BLaER1 (cell line): Measurements from ENCODE around the gene ENOX2.
A peak's percentile ranks its signal among the peaks of the same experiment; 100 is the strongest.

Experiments
- H3K27ac ChIP-seq: shearing (Covaris generic); formaldehyde crosslinking; 2 replicates; pipeline ENCODE4 v1.8.1; 2022
- H3K27me3 ChIP-seq: shearing (Covaris generic); formaldehyde crosslinking; 2 replicates; pipeline ENCODE4 v1.8.1; 2022
- H3K36me3 ChIP-seq: shearing (Covaris generic); formaldehyde crosslinking; 2 replicates; pipeline ENCODE4 v1.8.1; 2022
- H3K4me1 ChIP-seq: shearing (Covaris generic); formaldehyde crosslinking; 2 replicates; pipeline ENCODE4 v1.8.1; 2022
- H3K4me2 ChIP-seq: shearing (Covaris generic); formaldehyde crosslinking; 2 replicates; pipeline ENCODE4 v1.8.1; 2022
- H3K4me3 ChIP-seq: shearing (Covaris generic); formaldehyde crosslinking; 2 replicates; pipeline ENCODE4 v1.8.1; 2022
- H3K9ac ChIP-seq: shearing (Covaris generic); formaldehyde crosslinking; 2 replicates; pipeline ENCODE4 v1.8.1; 2022
- H3K9me3 ChIP-seq: shearing (Covaris generic); formaldehyde crosslinking; 2 replicates; pipeline ENCODE4 v1.8.1; 2022
- H4K20me1 ChIP-seq: shearing (Covaris generic); formaldehyde crosslinking; 2 replicates; pipeline ENCODE4 v1.8.1; 2022
- Cebpa-rat ChIP-seq: shearing (Covaris generic); IDR thresholded peaks from 2 replicates; pipeline ENCODE4 v1.8.1; 2022

ENOX2 gene

DNA sequence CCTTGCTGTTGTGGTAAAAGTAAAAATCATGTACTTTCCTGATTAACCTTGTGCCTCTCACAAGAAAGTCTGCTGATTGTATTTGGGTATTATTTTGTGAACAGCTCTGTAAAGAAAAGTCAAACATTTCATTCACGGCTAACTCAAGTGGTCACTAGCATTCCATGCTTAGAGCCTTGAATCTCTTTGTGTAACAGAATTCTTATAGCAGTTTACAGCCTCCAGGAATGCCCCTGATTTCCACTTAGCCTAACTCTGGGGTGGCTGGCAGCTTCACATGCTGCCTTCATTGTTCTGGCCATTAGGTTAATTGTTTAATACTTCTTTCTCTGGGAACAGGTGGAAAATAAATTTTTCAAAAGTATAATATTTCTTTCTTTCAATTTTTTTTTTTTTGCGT lies 274.5 kb downstream of the ENOX2 start:
- no peaks in the 10 kb centered on the region for H4K20me1 ChIP-seq
- H3K36me3 ChIP-seq = no peaks in the 10 kb centered on the region
- H3K9ac ChIP-seq = no peak overlapping the region
- H3K4me3 ChIP-seq = no peak overlapping the region
- H3K9me3 ChIP-seq = no peaks in the 10 kb centered on the region
- no peak overlapping the region for H3K4me2 ChIP-seq
- no peak overlapping the region for H3K27ac ChIP-seq
- no peak for TF ChIP-seq Cebpa-rat
- H3K27me3 ChIP-seq = peaks cover 88% of the 10 kb centered on the region
- H3K4me1 ChIP-seq = peaks cover 42% of the 10 kb centered on the region

DNA sequence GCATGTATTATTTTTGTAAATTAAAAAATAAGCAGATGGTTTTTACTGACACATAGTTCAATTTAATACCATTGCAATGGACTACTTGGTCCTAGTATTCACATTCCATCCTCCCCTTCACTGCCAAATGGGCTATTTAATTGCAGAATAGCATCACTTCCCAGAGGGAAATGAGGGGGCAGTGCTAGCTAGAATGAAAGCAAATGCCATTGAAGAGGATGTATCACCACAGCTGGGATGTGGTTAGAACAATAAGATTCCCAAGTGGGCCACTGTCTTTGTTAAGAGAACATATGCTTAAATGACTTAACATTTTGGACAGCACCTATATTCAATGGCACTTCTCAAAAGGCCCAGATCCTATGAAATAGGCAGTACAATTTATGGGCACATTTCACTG lies 276.5 kb downstream of the ENOX2 start:
- peak overlapping the region; percentile 55 for H3K4me2 ChIP-seq
- H3K36me3 ChIP-seq = no peaks in the 10 kb centered on the region
- H3K9me3 ChIP-seq = no peaks in the 10 kb centered on the region
- no peak overlapping the region for H3K4me3 ChIP-seq
- no peak overlapping the region for H3K9ac ChIP-seq
- no peaks in the 10 kb centered on the region for H4K20me1 ChIP-seq
- no peak overlapping the region for H3K27ac ChIP-seq
- peaks cover 86% of the 10 kb centered on the region for H3K27me3 ChIP-seq
- peaks cover 52% of the 10 kb centered on the region for H3K4me1 ChIP-seq
- no peak for TF ChIP-seq Cebpa-rat

DNA sequence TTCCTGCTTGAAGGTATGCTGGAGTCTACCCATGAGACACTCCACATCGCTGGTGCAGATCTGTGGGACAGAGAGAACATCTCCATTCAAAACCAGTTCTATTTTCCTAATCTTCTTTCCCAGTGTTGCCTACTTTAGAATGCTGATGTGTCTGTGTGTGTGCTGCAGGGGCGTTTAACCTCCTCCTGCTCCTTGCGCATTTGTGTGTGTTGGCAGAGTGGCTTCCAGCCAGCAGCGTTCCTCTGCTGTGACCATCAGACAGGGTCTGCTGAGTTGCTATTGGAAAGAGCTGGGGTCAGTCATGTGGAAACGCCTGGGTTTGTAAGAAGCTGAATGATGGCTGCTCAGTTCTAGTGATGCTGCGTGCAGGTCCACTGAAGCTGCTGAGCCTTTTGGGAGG lies 277.6 kb downstream of the ENOX2 start:
- Histone ChIP-seq H3K9ac (no peak overlapping the region), H4K20me1 (no peaks in the 10 kb centered on the region), H3K36me3 (no peaks in the 10 kb centered on the region), H3K4me1 (peaks cover 46% of the 10 kb centered on the region), H3K4me2 (peak overlapping the region; percentile 55), H3K27me3 (peaks cover 81% of the 10 kb centered on the region), H3K4me3 (no peak overlapping the region), H3K27ac (no peak overlapping the region; the same call in 1 of the 2 replicates), H3K9me3 (no peaks in the 10 kb centered on the region)
- no peak for TF ChIP-seq Cebpa-rat

DNA sequence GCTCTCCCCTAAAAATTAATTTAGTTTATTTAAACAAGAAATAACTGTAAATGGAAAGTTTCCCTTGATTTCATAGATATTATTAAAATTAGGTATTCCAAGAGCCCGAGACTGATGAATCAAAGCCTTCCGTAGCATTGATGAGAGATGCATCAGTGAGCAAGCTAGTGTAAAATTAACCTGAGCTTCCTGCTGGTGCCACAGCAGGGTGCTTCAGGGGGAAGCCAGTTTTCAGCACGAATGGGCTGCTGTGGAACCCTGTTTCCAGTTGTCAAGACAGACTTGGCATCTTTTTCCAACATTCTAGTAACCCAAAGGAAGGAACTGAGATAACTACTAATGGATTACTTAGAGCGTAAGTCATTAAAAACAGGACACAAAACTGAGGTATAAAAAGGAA lies 279.5 kb downstream of the ENOX2 start:
- Histone ChIP-seq H3K9me3 (no peaks in the 10 kb centered on the region), H3K4me2 (peak overlapping the region; percentile 55), H3K27ac (no peak overlapping the region), H3K9ac (no peak overlapping the region), H4K20me1 (no peaks in the 10 kb centered on the region), H3K36me3 (no peaks in the 10 kb centered on the region), H3K27me3 (peaks cover 77% of the 10 kb centered on the region), H3K4me3 (no peak overlapping the region), H3K4me1 (peaks cover 46% of the 10 kb centered on the region)
- TF ChIP-seq Cebpa-rat = no peak

DNA sequence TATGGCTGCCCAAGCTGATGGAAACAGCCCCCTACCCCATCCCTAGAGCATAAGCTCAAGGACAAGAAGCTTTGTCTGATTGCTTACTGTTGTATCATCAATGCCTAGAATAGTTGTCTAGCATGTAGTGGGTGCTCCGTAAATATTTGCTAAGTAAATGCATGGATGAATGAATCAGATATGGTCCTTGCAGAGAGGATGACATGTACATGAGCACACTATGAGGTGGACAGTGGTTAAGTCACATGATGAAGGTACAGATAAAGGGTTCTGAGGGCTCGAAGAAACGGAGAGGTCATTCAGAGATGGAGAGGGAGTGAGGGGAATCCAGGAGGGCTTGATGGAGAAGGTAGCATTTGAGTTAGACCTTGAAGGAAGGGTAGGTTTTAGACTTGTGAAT lies 287.1 kb downstream of the ENOX2 start:
- H3K36me3 ChIP-seq = no peaks in the 10 kb centered on the region
- H3K27ac ChIP-seq = no peak overlapping the region
- no peak overlapping the region for H3K4me2 ChIP-seq
- peaks cover 82% of the 10 kb centered on the region for H3K27me3 ChIP-seq
- peaks cover 6% of the 10 kb centered on the region; the same call in 1 of the 2 replicates for H3K9me3 ChIP-seq
- H4K20me1 ChIP-seq = no peaks in the 10 kb centered on the region
- no peak for TF ChIP-seq Cebpa-rat
- H3K4me3 ChIP-seq = no peak overlapping the region
- no peaks in the 10 kb centered on the region for H3K4me1 ChIP-seq
- no peak overlapping the region for H3K9ac ChIP-seq

DNA sequence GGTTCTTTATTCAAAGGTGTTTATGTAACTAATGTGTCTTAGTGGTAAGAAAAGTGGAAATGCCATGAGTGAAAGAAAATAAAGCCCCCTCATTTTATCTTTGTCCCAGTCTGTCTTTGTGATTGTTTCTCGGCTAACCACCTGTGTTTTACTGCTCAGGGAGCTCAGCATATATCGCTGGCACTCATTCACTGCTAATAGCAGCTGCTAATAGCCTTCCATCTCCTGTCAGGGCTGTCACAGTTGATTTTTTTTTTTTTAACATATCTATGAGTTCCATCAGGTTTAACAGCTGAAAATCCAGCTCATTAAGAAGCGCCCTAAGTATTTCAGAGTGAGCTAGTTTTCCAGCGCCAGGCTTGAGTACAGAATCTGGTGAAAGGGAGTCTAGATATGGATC lies 295.6 kb downstream of the ENOX2 start:
- TF ChIP-seq Cebpa-rat = no peak
- Histone ChIP-seq H3K9ac (no peak overlapping the region), H3K9me3 (peaks cover 6% of the 10 kb centered on the region; the same call in 1 of the 2 replicates), H3K27me3 (peaks cover 61% of the 10 kb centered on the region), H4K20me1 (no peaks in the 10 kb centered on the region; the same call in 1 of the 2 replicates), H3K4me1 (no peaks in the 10 kb centered on the region), H3K27ac (no peak overlapping the region), H3K4me3 (no peak overlapping the region), H3K4me2 (no peak overlapping the region), H3K36me3 (no peaks in the 10 kb centered on the region)

DNA sequence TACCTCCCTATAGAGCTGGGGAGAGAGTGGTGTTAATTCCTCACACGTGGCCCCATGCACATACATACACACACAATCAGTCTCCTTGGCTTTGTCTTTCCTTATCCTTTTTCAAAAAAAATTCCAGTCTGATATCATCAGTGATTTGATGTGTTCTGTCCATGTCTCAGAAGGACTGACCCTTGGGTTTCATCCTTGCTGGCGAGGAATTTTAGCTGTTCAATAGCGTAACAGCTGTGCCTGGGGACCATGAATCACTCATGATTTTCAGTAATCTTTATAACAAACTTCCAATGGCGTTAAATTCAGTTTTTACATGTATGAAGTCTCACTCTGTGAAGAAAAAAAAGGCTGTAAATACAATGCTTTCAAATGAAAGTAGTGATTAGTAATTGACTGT lies 296.6 kb downstream of the ENOX2 start:
- H3K9me3 ChIP-seq = no peaks in the 10 kb centered on the region
- H3K9ac ChIP-seq = no peak overlapping the region
- no peaks in the 10 kb centered on the region; the same call in 1 of the 2 replicates for H4K20me1 ChIP-seq
- no peak overlapping the region for H3K4me3 ChIP-seq
- no peak overlapping the region for H3K27ac ChIP-seq
- no peak for TF ChIP-seq Cebpa-rat
- no peaks in the 10 kb centered on the region for H3K4me1 ChIP-seq
- H3K4me2 ChIP-seq = no peak overlapping the region
- H3K36me3 ChIP-seq = no peaks in the 10 kb centered on the region
- H3K27me3 ChIP-seq = peaks cover 63% of the 10 kb centered on the region

DNA sequence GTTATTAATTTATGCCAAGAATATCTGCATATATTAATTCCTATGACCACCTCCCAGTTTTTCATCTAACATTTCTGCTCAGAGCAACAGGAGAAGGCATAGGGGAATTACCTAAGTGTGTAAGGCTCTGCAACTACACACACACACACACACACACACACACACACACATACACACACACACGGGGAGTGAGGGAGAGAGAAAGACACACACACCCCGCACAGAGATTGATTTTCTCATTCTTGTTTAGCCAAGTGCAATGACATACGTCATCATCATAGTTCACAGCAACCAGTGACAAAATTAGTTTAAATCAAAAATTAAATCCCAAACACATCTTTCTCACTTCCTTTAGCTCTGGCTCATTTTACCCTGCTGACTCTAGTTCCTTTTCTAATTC lies 298.1 kb downstream of the ENOX2 start:
- Histone ChIP-seq H3K4me2 (no peak overlapping the region), H3K27ac (no peak overlapping the region), H3K27me3 (peaks cover 73% of the 10 kb centered on the region), H3K9me3 (no peaks in the 10 kb centered on the region), H3K9ac (no peak overlapping the region), H4K20me1 (no peaks in the 10 kb centered on the region; the same call in 1 of the 2 replicates), H3K4me1 (no peaks in the 10 kb centered on the region), H3K36me3 (no peaks in the 10 kb centered on the region), H3K4me3 (no peak overlapping the region)
- TF ChIP-seq Cebpa-rat = no peak

DNA sequence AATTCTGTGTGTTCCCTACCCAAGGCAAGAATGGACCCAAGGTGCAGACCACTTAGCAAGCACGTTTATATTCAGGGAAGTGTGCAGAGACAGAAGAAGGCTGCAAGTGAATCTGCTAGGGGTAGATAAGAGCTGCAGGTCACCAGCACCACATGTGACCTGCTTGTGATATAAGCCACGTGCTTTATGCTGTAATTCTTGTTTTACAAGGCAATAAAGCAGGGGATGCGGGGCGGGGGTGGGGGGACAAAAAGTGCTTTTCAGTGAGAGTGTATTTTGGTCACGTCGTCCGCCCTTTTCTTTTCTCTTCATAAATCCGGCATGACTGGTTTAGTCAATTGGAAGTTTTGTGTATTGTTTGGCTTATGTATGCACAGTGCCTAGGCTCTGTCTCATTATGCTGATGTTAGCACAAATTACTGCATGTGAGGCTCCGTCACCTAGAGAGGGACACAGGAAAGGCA lies 308.5 kb downstream of the ENOX2 start:
- no peak for TF ChIP-seq Cebpa-rat
- H3K4me3 ChIP-seq = no peak overlapping the region
- no peak overlapping the region for H3K9ac ChIP-seq
- peaks cover 89% of the 10 kb centered on the region for H3K27me3 ChIP-seq
- no peak overlapping the region for H3K27ac ChIP-seq
- H3K4me2 ChIP-seq = no peak overlapping the region
- H3K9me3 ChIP-seq = no peaks in the 10 kb centered on the region
- H3K36me3 ChIP-seq = no peaks in the 10 kb centered on the region
- no peaks in the 10 kb centered on the region for H3K4me1 ChIP-seq
- H4K20me1 ChIP-seq = no peaks in the 10 kb centered on the region; the same call in 1 of the 2 replicates

DNA sequence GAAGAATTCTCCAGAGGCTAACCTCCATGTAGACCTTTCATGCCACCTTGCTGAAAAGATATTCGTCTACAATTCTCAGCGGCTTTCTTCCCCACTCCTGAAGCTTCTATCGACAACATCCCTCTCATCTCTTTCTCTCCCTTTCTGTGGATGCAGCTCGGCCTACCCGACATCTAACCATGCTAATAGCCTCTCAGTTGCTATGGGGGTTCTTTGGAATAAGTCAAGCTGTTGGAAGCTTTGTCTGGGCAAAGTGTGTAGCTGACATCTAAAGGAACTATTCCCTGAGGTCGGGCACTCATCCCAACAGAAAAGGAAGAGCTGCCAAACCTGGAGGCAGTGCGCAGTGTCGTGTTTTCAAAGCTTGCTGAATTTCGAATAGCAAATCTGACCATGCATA lies 309.1 kb downstream of the ENOX2 start:
- Histone ChIP-seq H3K9ac (no peak overlapping the region), H4K20me1 (no peaks in the 10 kb centered on the region; the same call in 1 of the 2 replicates), H3K9me3 (no peaks in the 10 kb centered on the region), H3K27me3 (peaks cover 89% of the 10 kb centered on the region), H3K4me2 (no peak overlapping the region), H3K36me3 (no peaks in the 10 kb centered on the region), H3K4me3 (no peak overlapping the region), H3K27ac (no peak overlapping the region), H3K4me1 (no peaks in the 10 kb centered on the region)
- TF ChIP-seq Cebpa-rat = no peak

DNA sequence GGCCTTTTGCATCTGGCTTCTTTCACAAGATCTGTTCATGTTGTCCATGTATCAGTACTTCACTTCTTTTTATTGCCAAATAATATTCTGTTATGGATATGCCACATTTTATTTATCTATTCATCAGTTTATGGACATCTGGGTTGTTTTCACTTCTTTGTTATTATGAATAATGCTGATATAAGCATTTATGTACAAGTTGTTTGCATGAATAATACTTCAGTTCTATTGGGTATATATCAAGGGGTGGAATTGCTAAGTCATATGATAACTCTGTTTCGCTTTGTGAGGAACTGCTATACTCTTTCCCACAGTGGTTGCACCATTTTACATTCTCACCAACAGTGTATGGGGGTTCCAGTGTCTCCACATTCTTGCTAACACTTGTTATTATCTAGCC lies 310.8 kb downstream of the ENOX2 start:
- Histone ChIP-seq H3K9ac (no peak overlapping the region), H3K9me3 (no peaks in the 10 kb centered on the region), H3K4me3 (no peak overlapping the region), H3K4me1 (no peaks in the 10 kb centered on the region), H3K36me3 (no peaks in the 10 kb centered on the region), H3K27ac (no peak overlapping the region), H4K20me1 (no peaks in the 10 kb centered on the region; the same call in 1 of the 2 replicates), H3K27me3 (peaks cover 82% of the 10 kb centered on the region), H3K4me2 (no peak overlapping the region)
- TF ChIP-seq Cebpa-rat = no peak
